Measurements from ENCODE around the gene SERPINB13.

SERPINB13 gene

GRCh38 chr18:63603355-63603754 is 16.2 kb downstream of the SERPINB13 start:
- no peak for DNase-seq (ENCODE audit: low read depth in 2 of 2)
- H3K4me3 ChIP-seq (replicated peaks in 1 of 2; ENCODE audit: low read depth in 2 of 2, low read length in 2 of 2) = no peak overlapping the region
- no peak for TF ChIP-seq CTCF (IDR thresholded peaks at IDR 0.05; ENCODE audit: low read depth, low read length)

GRCh38 chr18:63603772-63604171 is 16.6 kb downstream of the SERPINB13 start:
- peak in 1 of 2 donors; percentile 5 for DNase-seq (ENCODE audit: low read depth in 2 of 2)
- no peak for TF ChIP-seq CTCF (IDR thresholded peaks at IDR 0.05; ENCODE audit: low read depth, low read length)
- H3K4me3 ChIP-seq (replicated peaks in 1 of 2; ENCODE audit: low read depth in 2 of 2, low read length in 2 of 2) = no peak overlapping the region

- TF ChIP-seq CTCF (IDR thresholded peaks at IDR 0.05; ENCODE audit: low read depth, low read length) = no peak
- peak in 1 of 2 donors; percentile 7 for DNase-seq (ENCODE audit: low read depth in 2 of 2)
These were observed 17.8 kb downstream of the SERPINB13 start for GRCh38 chr18:63604791-63605567.

GRCh38 chr18:63606526-63606925 is 19.4 kb downstream of the SERPINB13 start:
- no peak overlapping the region for H3K4me3 ChIP-seq (replicated peaks in 1 of 2; ENCODE audit: low read depth in 2 of 2, low read length in 2 of 2)
- TF ChIP-seq CTCF (IDR thresholded peaks at IDR 0.05; ENCODE audit: low read depth, low read length) = no peak
- DNase-seq (ENCODE audit: low read depth in 2 of 2) = no peak

More at GRCh38 chr18:63604791-63605567, 17.8 kb downstream of the SERPINB13 start:
- no peak overlapping the region for H3K4me3 ChIP-seq (replicated peaks in 1 of 2; ENCODE audit: low read depth in 2 of 2, low read length in 2 of 2)

- no peak for TF ChIP-seq CTCF (IDR thresholded peaks at IDR 0.05; ENCODE audit: low read depth, low read length)
- DNase-seq (ENCODE audit: low read depth in 2 of 2) = no peak
These were observed 26.3 kb downstream of the SERPINB13 start for GRCh38 chr18:63613420-63613819.

GRCh38 chr18:63617049-63617914 is 30.1 kb downstream of the SERPINB13 start:
- no peak for TF ChIP-seq CTCF (IDR thresholded peaks at IDR 0.05; ENCODE audit: low read depth, low read length)

More at GRCh38 chr18:63613420-63613819, 26.3 kb downstream of the SERPINB13 start:
- no peak overlapping the region for H3K4me3 ChIP-seq (replicated peaks in 1 of 2; ENCODE audit: low read depth in 2 of 2, low read length in 2 of 2)

More at GRCh38 chr18:63617049-63617914, 30.1 kb downstream of the SERPINB13 start:
- no peak for DNase-seq (ENCODE audit: low read depth in 2 of 2)
- H3K4me3 ChIP-seq (replicated peaks in 1 of 2; ENCODE audit: low read depth in 2 of 2, low read length in 2 of 2) = no peak overlapping the region
